GM12878 (cell line): ENCODE measurements around the gene GTSF1L. TPM values are rescaled to one million over a fixed set of nuclear protein-coding genes. Genes with fewer than 3 reads are reported as not detected.

Experiments
- ATAC-seq: fragments of 200-7000 bp; cut with Tn5 transposase; 3 replicates; pipeline ENCODE4 v1.9.1; 2020; ENCODE audit warnings: mild to moderate bottlenecking, moderate library complexity
- BruUV-seq: library from RNA; stranded (reverse); fragments of 400-500 nt; replicated peaks from 2 replicates; lab custom pipeline; 2021; lab: Mats Ljungman, UMichigan
- CTCF ChIA-PET: fragments of 300-600 bp; sonication (Branson Sonifier 250); formaldehyde crosslinking; extraction: SDS; loops from one replicate; lab custom pipeline; 2021; ENCODE audit warnings: inconsistent platforms; lab: Yijun Ruan, JAX
- POLR2A ChIA-PET: fragments of 350-600 bp; formaldehyde crosslinking; extraction: SDS; loops from one replicate; lab custom pipeline; 2021; ENCODE audit warnings: inconsistent platforms; lab: Charles Lee
- RAD21 ChIA-PET: fragments of 300-600 bp; sonication (Branson Sonifier 250); formaldehyde crosslinking; loops from one replicate; lab custom pipeline; 2023; ENCODE audit warnings: antibody characterized with exemption; ENCODE audit not compliant: unreplicated experiment; lab: Charles Lee
- SMC1A ChIA-PET: fragments of 300-600 bp; sonication (Branson Sonifier 250); formaldehyde crosslinking; loops from one replicate; lab custom pipeline; 2023; ENCODE audit not compliant: unreplicated experiment, uncharacterized antibody; lab: Charles Lee
- DNase-seq: peaks from one replicate; pipeline ENCODE4 v3.0.0-alpha.2; 2011; ENCODE audit warnings: low read depth, low spot score
- FAIRE-seq: peaks from 3 replicates; lab custom pipeline; 2011; peaks lifted over from hg19 to GRCh38; lab: Jason Lieb, UNC
- H2AFZ ChIP-seq: 2 replicates; pipeline ENCODE4 v1.6.0; 2011; ENCODE audit warnings: low read depth, low read length, control low read depth; ENCODE audit not compliant: control insufficient read depth
- H3K27ac ChIP-seq: 2 replicates; pipeline ENCODE4 v1.5.1; 2011; ENCODE audit warnings: control low read depth; ENCODE audit not compliant: control insufficient read depth, insufficient read depth
- H3K27me3 ChIP-seq, 2 experiments: replicated peaks in 1 of 2; 2 replicates each; pipeline versions ENCODE4 v1.6.0 to v1.6.1; 2011; ENCODE audit warnings: low read length in 1 of 2; ENCODE audit not compliant: control insufficient read depth in 2 of 2, insufficient read depth in 2 of 2
- H3K36me3 ChIP-seq, 2 experiments: 2 replicates each; pipeline ENCODE4 v1.5.1; 2011; ENCODE audit warnings: low read length in 1 of 2; ENCODE audit not compliant: control insufficient read depth in 2 of 2, insufficient read depth in 2 of 2
- H3K4me1 ChIP-seq: 2 replicates; pipeline ENCODE4 v1.6.1; 2011; ENCODE audit warnings: mild to moderate bottlenecking, low read length, moderate library complexity, mixed read lengths; ENCODE audit not compliant: control insufficient read depth, insufficient read depth
- H3K4me2 ChIP-seq: 2 replicates; pipeline ENCODE4 v1.6.0; 2011; ENCODE audit warnings: control low read depth; ENCODE audit not compliant: control insufficient read depth, insufficient read depth
- H3K4me3 ChIP-seq: fragments of 200-600 bp; sonication (generic); 2 replicates; pipeline ENCODE4 v1.5.1; 2016
- H3K79me2 ChIP-seq: 2 replicates; pipeline ENCODE4 v1.6.0; 2011; ENCODE audit warnings: low read length; ENCODE audit not compliant: control insufficient read depth, insufficient read depth
- H3K9ac ChIP-seq: 2 replicates; pipeline ENCODE4 v1.8.0; 2011; ENCODE audit warnings: low read length, control low read depth, mixed read lengths; ENCODE audit not compliant: control insufficient read depth, insufficient read depth
- H3K9me3 ChIP-seq: replicated peaks from 3 replicates; pipeline ENCODE4 v1.5.1; 2011; ENCODE audit warnings: mild to moderate bottlenecking, low read length; ENCODE audit not compliant: control insufficient read depth, insufficient read depth
- H4K20me1 ChIP-seq: 2 replicates; pipeline ENCODE4 v1.6.0; 2011; ENCODE audit not compliant: control insufficient read depth, insufficient read depth
- BACH1 ChIP-seq: fragments of 450-650 bp; IDR thresholded peaks from 2 replicates; pipeline ENCODE4 v1.6.1; 2017; ENCODE audit warnings: mild to moderate bottlenecking, borderline replicate concordance
- DPF2 ChIP-seq: fragments of 450-650 bp; IDR thresholded peaks from 2 replicates; pipeline ENCODE4 v1.6.1; 2017; ENCODE audit warnings: mild to moderate bottlenecking
- E2F4 ChIP-seq: IDR thresholded peaks from 2 replicates; pipeline ENCODE4 v1.6.1; 2012; ENCODE audit warnings: low read depth, low read length, improper control_type of control experiment
- EED ChIP-seq: sonication (generic); IDR thresholded peaks from 2 replicates; pipeline ENCODE4 v1.6.1; 2016; ENCODE audit warnings: antibody characterized with exemption, low read depth
- FOXM1 ChIP-seq: IDR thresholded peaks from 2 replicates; pipeline ENCODE4 v1.6.1; 2012; ENCODE audit warnings: low read depth, mild to moderate bottlenecking, inconsistent platforms, low read length, moderate library complexity
- MAX ChIP-seq: IDR thresholded peaks from 2 replicates; pipeline ENCODE4 v1.6.1; 2012; ENCODE audit warnings: low read depth, low read length, improper control_type of control experiment
- NFYB ChIP-seq: IDR thresholded peaks from 2 replicates; pipeline ENCODE4 v1.6.1; 2011; ENCODE audit warnings: low read depth, mild to moderate bottlenecking, low read length, improper control_type of control experiment, moderate library complexity; ENCODE audit not compliant: insufficient read depth
- NKRF ChIP-seq: fragments of 450-650 bp; conservative IDR thresholded peaks from 2 replicates; pipeline ENCODE4 v1.6.1; 2017; ENCODE audit warnings: mild to moderate bottlenecking, moderate library complexity
- NR2C1 ChIP-seq: fragments of 450-650 bp; IDR thresholded peaks from 2 replicates; pipeline ENCODE4 v1.6.1; 2017; ENCODE audit warnings: antibody characterized with exemption, mild to moderate bottlenecking, moderate library complexity
- PAX5 ChIP-seq: IDR thresholded peaks from 2 replicates; pipeline ENCODE4 v1.6.1; 2011; ENCODE audit warnings: low read depth, low read length, borderline replicate concordance
- POLR2AphosphoS2 ChIP-seq: IDR thresholded peaks from 2 replicates; pipeline ENCODE4 v1.6.1; 2011; ENCODE audit warnings: low read depth, mild to moderate bottlenecking, low read length, improper control_type of control experiment, moderate library complexity
- RUNX3 ChIP-seq: IDR thresholded peaks from 2 replicates; pipeline ENCODE4 v1.6.1; 2012; ENCODE audit warnings: low read length, inconsistent platforms
- SMARCA5 ChIP-seq: fragments of 450-650 bp; IDR thresholded peaks from 2 replicates; pipeline ENCODE4 v1.6.1; 2017; ENCODE audit warnings: mild to moderate bottlenecking
- SMC3 ChIP-seq: IDR thresholded peaks from 2 replicates; pipeline ENCODE4 v1.6.1; 2011; ENCODE audit warnings: low read length, improper control_type of control experiment, borderline replicate concordance
- SPI1 ChIP-seq: IDR thresholded peaks from 2 replicates; pipeline ENCODE4 v1.6.1; 2011; ENCODE audit warnings: low read depth, mild to moderate bottlenecking, low read length, moderate library complexity, borderline replicate concordance; ENCODE audit not compliant: insufficient read depth
- STAT1 ChIP-seq: fragments of 450-650 bp; conservative IDR thresholded peaks from 2 replicates; pipeline ENCODE4 v1.6.1; 2014; ENCODE audit warnings: antibody characterized with exemption, mild to moderate bottlenecking
- TARDBP ChIP-seq: IDR thresholded peaks from 2 replicates; pipeline ENCODE4 v1.6.1; 2016; ENCODE audit warnings: borderline replicate concordance
- USF2 ChIP-seq: IDR thresholded peaks from 2 replicates; pipeline ENCODE4 v1.6.1; 2011; ENCODE audit warnings: low read depth, low read length, improper control_type of control experiment, borderline replicate concordance
- WGBS: methylation state at CpG from one replicate; pipeline ENCODE4 v1.1.6; 2016; ENCODE audit warnings: low lambda C conversion rate; ENCODE audit not compliant: insufficient replicate concordance, insufficient coverage; ENCODE audit errors: missing lambda C conversion rate; 5-methylcytosine and 5-hydroxymethylcytosine counted together
- in situ Hi-C: fragments of 300-500 bp; cut with MboI; formaldehyde crosslinking; loops from 9 replicates; pipeline ENCODE4 v1.14.3; 2018; ENCODE audit warnings: mixed read lengths
- intact Hi-C: fragments of 100-400 bp; cut with micrococcal nuclease; formaldehyde crosslinking; loops from one replicate; pipeline ENCODE4 v1.14.2; 2022; ENCODE audit not compliant: unreplicated experiment
- polyA plus RNA-seq, 11 experiments: library from polyadenylated mRNA; depleted of rRNA in 4 of 11; unstranded in 6 of 11; stranded (reverse) in 5 of 11; fragments of >200 nt; fragmentation: Nextera tagmentation in 4 of 11; fragmentation: Illumina TruSeq in 1 of 11; extraction: Ambion mirVana in 4 of 11; extraction: Trizol in 1 of 11; gene quantifications; 1 replicate in 1 of 11; 2 replicates in 10 of 11; pipeline versions ENCODE4 v1.2.1 to v1.2.3, GENCODE V29; 2011 to 2016; ENCODE audit warnings: inconsistent platforms in 2 of 11, missing spikeins in 2 of 11, low read depth in 1 of 11
- total RNA-seq, 4 experiments: library from RNA; depleted of rRNA in 3 of 4; stranded (reverse); fragments of >200 nt in 3 of 4; fragmentation: Illumina TruSeq in 1 of 4; extraction: Trizol in 1 of 4; gene quantifications; 2 replicates each; pipeline versions ENCODE4 v1.2.1 to v1.2.3, GENCODE V29; 2013 to 2021

GTSF1L gene
- total and polyA plus RNA-seq, 10 of the 15 experiments (the other 5 are each of a cell fraction or from before 2014, with no cell fraction given): 0.56 to 2.4 (median 1.3) TPM

- TF ChIP-seq MAX (no peak), SMARCA5 (peak; percentile 95), NKRF (peak; percentile 19; the same call in 1 of the 2 replicates), DPF2 (no peak), PAX5 (no peak), TARDBP (no peak), EED (no peak)
Measured at GRCh38 chr20:43750774-43751166, 24.0 kb upstream of the GTSF1L start (continued).

GRCh38 chr20:43749734-43750294 is 23.0 kb upstream of the GTSF1L start:
- intact Hi-C loops (loop anchor here (1.0 to 2.0 kb wide), 3 partner anchors 165 to 330 kb away; partner anchors contain the start of gene TOX2), in situ Hi-C loops (loop anchor here (5.0 kb wide), 1 partner anchor 332 kb away; no protein-coding TSS in a partner anchor)
- peak; percentile 45 for ATAC-seq
- Histone ChIP-seq H3K27me3 (no peaks in the 10 kb centered on the region), H3K4me2 (peak overlapping the region; percentile 30; the same call in 1 of the 2 replicates), H3K9ac (no peak overlapping the region; the same call in 1 of the 2 replicates), H3K9me3 (no peaks in the 10 kb centered on the region; the same call in 2 of the 3 replicates), H3K27ac (peak overlapping the region; percentile 84), H3K4me1 (peaks cover 34% of the 10 kb centered on the region), H3K79me2 (no peaks in the 10 kb centered on the region), H3K4me3 (no peak overlapping the region), H4K20me1 (no peaks in the 10 kb centered on the region), H3K36me3 (no peaks in the 10 kb centered on the region), H2AFZ (peak overlapping the region; percentile 20; the same call in 1 of the 2 replicates)
- no TSS peak for BruUV-seq
- ChIA-PET CTCF (interaction anchor here (0.7 to 6.1 kb wide), 49 partner anchors 10 to 446 kb away, joined by 3 to 223 read pairs (median 4); no protein-coding TSS in a partner anchor), RAD21 (interaction anchor here (0.6 to 6.4 kb wide), 34 partner anchors 10 to 443 kb away, joined by 3 to 182 read pairs (median 8); no protein-coding TSS in a partner anchor), SMC1A (interaction anchor here (0.7 to 8.9 kb wide), 39 partner anchors 12 to 440 kb away, joined by 3 to 164 read pairs (median 7); partner anchors contain the start of gene TOX2), POLR2A (interaction anchor here (0.9 to 4.7 kb wide), 7 partner anchors 90 to 334 kb away, joined by 3 to 21 read pairs (median 5); no protein-coding TSS in a partner anchor)
- WGBS: 10% methylated on average over 23 of the region's 23 CpGs
- peak; percentile 13 for DNase-seq
- FAIRE-seq: no peak
- TF ChIP-seq MAX (no peak), STAT1 (no peak), FOXM1 (no peak), SPI1 (no peak), SMC3 (peak; percentile 99), POLR2AphosphoS2 (no peak), NFYB (no peak), USF2 (no peak), RUNX3 (peak; percentile 65), NR2C1 (no peak), BACH1 (no peak), E2F4 (no peak)
